Esophagus muscularis mucosa (tissue), 4 donors: Measurements from ENCODE around the gene GLUD2. TPM values are rescaled to one million over a fixed set of nuclear protein-coding genes. Genes with fewer than 3 reads are reported as not detected.
A peak's percentile ranks its signal among the peaks of the same experiment; 100 is the strongest.
"Not testable (repeated sequence)": the region's sequence is repeated elsewhere in the genome, so short reads cannot be mapped to it uniquely, and the experiment has no call there.

ENCODE experiments used
- DNase-seq: peaks from one replicate; pipeline ENCODE4 v3.0.0-alpha.2; 2017; ENCODE audit errors: extremely low spot score
- H3K27ac ChIP-seq, 4 donors: fragments of 200-600 bp; sonication (generic); replicated peaks in 1 of 4; 1 replicate in 3 of 4; 2 replicates in 1 of 4; pipeline ENCODE4 v1.5.1; 2016 to 2019; ENCODE audit warnings: mild to moderate bottlenecking in 1 of 4
- H3K27me3 ChIP-seq, 4 donors: fragments of 200-600 bp; sonication (generic); one replicate each; pipeline versions ENCODE4 v1.5.1 to v1.6.0; 2016 to 2019
- H3K36me3 ChIP-seq, 4 donors: fragments of 200-600 bp; sonication (generic); one replicate each; pipeline ENCODE4 v1.5.1; 2016 to 2019
- H3K4me1 ChIP-seq, 4 donors: fragments of 200-600 bp; sonication (generic); one replicate each; pipeline ENCODE4 v1.5.1; 2016 to 2019
- H3K4me3 ChIP-seq, 4 donors: fragments of 200-600 bp; sonication (generic); 1 replicate in 2 of 4; 2 replicates in 2 of 4; pipeline ENCODE4 v1.5.1; 2016 to 2019; ENCODE audit warnings: mild to moderate bottlenecking in 4 of 4, moderate library complexity in 1 of 4
- H3K9me3 ChIP-seq, 4 donors: fragments of 200-600 bp; sonication (generic); 1 replicate in 3 of 4; 2 replicates in 1 of 4; pipeline ENCODE4 v1.5.1; 2016 to 2019
- CTCF ChIP-seq, 3 experiments: fragments of 200-600 bp in 2 of 3; fragments of 450-650 bp in 1 of 3; sonication (generic) in 2 of 3; IDR thresholded peaks; one replicate each; pipeline ENCODE4 v1.5.1; 2017 to 2019; ENCODE audit warnings: antibody characterized with exemption in 3 of 3, mild to moderate bottlenecking in 2 of 3, moderate library complexity in 1 of 3
- EP300 ChIP-seq: sonication (generic); formaldehyde crosslinking; IDR thresholded peaks from one replicate; pipeline ENCODE4 v1.6.1; 2017; ENCODE audit warnings: antibody characterized with exemption
- POLR2A ChIP-seq: fragments of 450-650 bp; IDR thresholded peaks from one replicate; pipeline ENCODE4 v1.6.1; 2017; ENCODE audit warnings: antibody characterized with exemption, moderate library complexity, mild to moderate bottlenecking, low read depth
- POLR2AphosphoS5 ChIP-seq, 2 donors: sonication (generic); formaldehyde crosslinking; IDR thresholded peaks; one replicate each; pipeline ENCODE4 v1.6.1; 2017; ENCODE audit warnings: antibody characterized with exemption in 2 of 2
- WGBS: methylation state at CpG from one replicate; pipeline ENCODE4 v1.1.5; 2018; 5-methylcytosine and 5-hydroxymethylcytosine counted together
- intact Hi-C: fragments of 100-400 bp; cut with DNase I; formaldehyde crosslinking; loops from one replicate; pipeline ENCODE4 v1.15.1; 2023
- total RNA-seq, 4 donors: library from RNA; depleted of rRNA; stranded (reverse); fragments of >200 nt; gene quantifications; one replicate each; pipeline versions ENCODE4 v1.1.0 to v1.2.1, GENCODE V29; 2016

Gene GLUD2
- 1 to 10 TPM in 3 of 4 donors, under 1 TPM in 1; 0.83 to 1.7 (median 1.1) TPM for total RNA-seq

DNA sequence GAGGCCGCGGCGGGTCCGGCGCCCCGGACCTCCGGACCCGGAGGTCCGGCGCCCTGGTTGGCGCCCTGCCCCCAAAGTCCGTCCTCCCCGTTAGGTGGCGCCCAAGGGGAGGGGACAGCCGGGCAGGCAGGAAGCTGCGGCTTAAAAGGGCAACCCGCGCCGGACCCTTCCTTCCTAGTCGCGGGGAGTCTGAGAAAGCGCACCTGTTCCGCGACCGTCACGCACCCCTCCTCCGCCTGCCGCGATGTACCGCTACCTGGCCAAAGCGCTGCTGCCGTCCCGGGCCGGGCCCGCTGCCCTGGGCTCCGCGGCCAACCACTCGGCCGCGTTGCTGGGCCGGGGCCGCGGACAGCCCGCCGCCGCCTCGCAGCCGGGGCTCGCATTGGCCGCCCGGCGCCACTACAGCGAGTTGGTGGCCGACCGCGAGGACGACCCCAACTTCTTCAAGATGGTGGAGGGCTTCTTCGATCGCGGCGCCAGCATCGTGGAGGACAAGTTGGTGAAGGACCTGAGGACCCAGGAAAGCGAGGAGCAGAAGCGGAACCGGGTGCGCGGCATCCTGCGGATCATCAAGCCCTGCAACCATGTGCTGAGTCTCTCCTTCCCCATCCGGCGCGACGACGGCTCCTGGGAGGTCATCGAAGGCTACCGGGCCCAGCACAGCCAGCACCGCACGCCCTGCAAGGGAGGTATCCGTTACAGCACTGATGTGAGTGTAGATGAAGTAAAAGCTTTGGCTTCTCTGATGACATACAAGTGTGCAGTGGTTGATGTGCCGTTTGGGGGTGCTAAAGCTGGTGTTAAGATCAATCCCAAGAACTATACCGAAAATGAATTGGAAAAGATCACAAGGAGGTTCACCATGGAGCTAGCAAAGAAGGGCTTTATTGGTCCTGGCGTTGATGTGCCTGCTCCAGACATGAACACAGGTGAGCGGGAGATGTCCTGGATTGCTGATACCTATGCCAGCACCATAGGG is at the start of gene GLUD2:
GLUD2 (plus strand) TSS at position 170 of the 979 bp plus-strand sequence; CDS start at position 245, 75 bp downstream.
- WGBS: 65% methylated on average over 19 of the region's 82 CpGs
- H3K9me3 ChIP-seq, H3K27ac ChIP-seq, H3K4me1 ChIP-seq, intact Hi-C loops, H3K27me3 ChIP-seq, H3K36me3 ChIP-seq, DNase-seq: not testable (repeated sequence)
- peak in 2 of 3 experiments; percentile 27 to 36 for TF ChIP-seq CTCF (IDR thresholded peaks at IDR 0.05)
- H3K4me3 ChIP-seq: peak within 1 kb of the TSS; percentile 45 to 60 (median 48)

DNA sequence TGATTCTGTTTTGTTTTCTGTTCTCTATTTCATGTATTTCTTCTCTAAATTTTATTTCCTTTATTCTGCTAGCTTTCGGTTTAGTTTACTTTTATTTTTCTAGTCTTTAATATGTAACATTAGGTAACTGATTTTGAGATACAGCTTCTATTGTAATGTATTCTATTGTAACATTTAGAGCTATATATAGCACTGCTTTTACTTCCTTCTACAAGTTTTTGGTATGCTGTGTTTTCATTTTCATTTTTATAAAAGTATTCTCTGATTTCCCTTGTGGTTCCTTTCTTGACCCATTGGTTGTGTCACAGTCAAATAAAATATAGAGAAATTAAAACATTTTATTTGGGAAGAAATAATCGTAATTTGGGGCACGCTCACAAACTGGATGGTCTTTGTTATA is 48.0 kb upstream of the GLUD2 start:
- intact Hi-C loops: no loop called here
- WGBS: 78% methylated on average over 3 of the region's 3 CpGs
- H3K4me1 ChIP-seq: no peaks in the 10 kb centered on the region
- H3K9me3 ChIP-seq: no peaks in the 10 kb centered on the region
- no peak overlapping the region for H3K4me3 ChIP-seq
- H3K36me3 ChIP-seq: no peaks in the 10 kb centered on the region
- no peaks in the 10 kb centered on the region for H3K27me3 ChIP-seq
- no peak overlapping the region for H3K27ac ChIP-seq
- DNase-seq: no peak
- TF ChIP-seq CTCF (IDR thresholded peaks at IDR 0.05) (no peak), EP300 (no peak), POLR2A (no peak), POLR2AphosphoS5 (IDR thresholded peaks at IDR 0.05) (no peak)

GRCh38 chrX:121000589-121000988 is 46.8 kb upstream of the GLUD2 start:
- Histone ChIP-seq H3K4me3 (no peak overlapping the region), H3K4me1 (no peaks in the 10 kb centered on the region), H3K36me3 (no peaks in the 10 kb centered on the region), H3K27ac (no peak overlapping the region), H3K9me3 (no peaks in the 10 kb centered on the region), H3K27me3 (no peaks in the 10 kb centered on the region)
- no peak for DNase-seq
- TF ChIP-seq POLR2A: no peak
- no peak for TF ChIP-seq EP300
- no peak for TF ChIP-seq CTCF (IDR thresholded peaks at IDR 0.05)
- no peak for TF ChIP-seq POLR2AphosphoS5 (IDR thresholded peaks at IDR 0.05)
- intact Hi-C loops: no loop called here
- 56% methylated on average over 4 of the region's 4 CpGs for WGBS

GRCh38 chrX:121008920-121009319 is 38.5 kb upstream of the GLUD2 start:
- H3K27ac ChIP-seq: no peak overlapping the region

More at GRCh38 chrX:121008920-121009319, 38.5 kb upstream of the GLUD2 start:
- Histone ChIP-seq H3K27me3 (no peaks in the 10 kb centered on the region), H3K36me3 (no peaks in the 10 kb centered on the region), H3K4me1 (no peaks in the 10 kb centered on the region), H3K9me3 (peaks cover 0 to 11% (median 0%) of the 10 kb centered on the region in 4 donors), H3K4me3 (no peak overlapping the region)
- intact Hi-C loops: no loop called here
- no peak for TF ChIP-seq CTCF (IDR thresholded peaks at IDR 0.05)
- no peak for TF ChIP-seq POLR2AphosphoS5 (IDR thresholded peaks at IDR 0.05)
- TF ChIP-seq POLR2A: no peak
- no peak for TF ChIP-seq EP300
- WGBS: 59% methylated on average over 1 of the region's 1 CpG
- no peak for DNase-seq
